GM19023 (cell line): ENCODE data around the gene POTEC.
"Not testable (repeated sequence)": the region's sequence is repeated elsewhere in the genome, so short reads cannot be mapped to it uniquely, and the experiment has no call there.

Experiments used
- ATAC-seq: cut with Tn5 transposase; IDR thresholded peaks from one replicate; pipeline ENCODE4 v1.9.1; 2021; ENCODE audit warnings: mild to moderate bottlenecking, moderate library complexity; ENCODE audit not compliant: unreplicated experiment

The POTEC gene

GRCh38 chr18:14543446-14543964, at the start of gene POTEC:
TSS of gene POTEC (minus strand) at chr18:14543600. CDS start at chr18:14543146, 454 bp downstream.
- not testable (repeated sequence) for ATAC-seq

- no peak for ATAC-seq
These were observed 34.6 kb upstream of the POTEC start for GRCh38 chr18:14577971-14578370.

GRCh38 chr18:14559502-14559901, 16.1 kb upstream of the POTEC start:
- not testable (repeated sequence) for ATAC-seq

- ATAC-seq: not testable (repeated sequence)
These were observed 11.7 kb downstream of the POTEC start for GRCh38 chr18:14531659-14532058.

- not testable (repeated sequence) for ATAC-seq
These were observed 32.7 kb downstream of the POTEC start for GRCh38 chr18:14510707-14511106.

GRCh38 chr18:14503691-14504090, 39.7 kb downstream of the POTEC start:
- not testable (repeated sequence) for ATAC-seq

GRCh38 chr18:14501894-14502293, 41.5 kb downstream of the POTEC start:
- not testable (repeated sequence) for ATAC-seq

- not testable (repeated sequence) for ATAC-seq
These were observed 54.0 kb downstream of the POTEC start for GRCh38 chr18:14489256-14490014.

GRCh38 chr18:14488789-14489188, 54.6 kb downstream of the POTEC start:
- ATAC-seq: not testable (repeated sequence)

- ATAC-seq: not testable (repeated sequence)
These were observed 56.3 kb downstream of the POTEC start for GRCh38 chr18:14486926-14487580.

- ATAC-seq: not testable (repeated sequence)
These were observed 64.3 kb downstream of the POTEC start for GRCh38 chr18:14479076-14479475.

GRCh38 chr18:14475520-14475919, 67.9 kb downstream of the POTEC start:
- ATAC-seq: not testable (repeated sequence)

GRCh38 chr18:14474752-14475151, 68.6 kb downstream of the POTEC start:
- ATAC-seq: not testable (repeated sequence)

GRCh38 chr18:14474007-14474720, 69.2 kb downstream of the POTEC start:
- ATAC-seq: not testable (repeated sequence)

GRCh38 chr18:14473250-14474006, 70.0 kb downstream of the POTEC start:
- not testable (repeated sequence) for ATAC-seq

GRCh38 chr18:14471286-14471685, 72.1 kb downstream of the POTEC start:
- ATAC-seq: not testable (repeated sequence)

GRCh38 chr18:14470446-14470845, 73.0 kb downstream of the POTEC start:
- ATAC-seq: not testable (repeated sequence)

GRCh38 chr18:14470046-14470445, 73.4 kb downstream of the POTEC start:
- ATAC-seq: not testable (repeated sequence)

GRCh38 chr18:14465989-14466388, 77.4 kb downstream of the POTEC start:
- ATAC-seq: not testable (repeated sequence)
